Calu3 (cell line): Measurements from ENCODE around the gene HIGD1A. TPM values are rescaled to one million over a fixed set of nuclear protein-coding genes. Genes with fewer than 3 reads are reported as not detected.

Experiments
- BruUV-seq: library from RNA; stranded (reverse); fragments of 400-500 nt; replicated peaks from 2 replicates; lab custom pipeline; 2021; lab: Mats Ljungman, UMichigan
- CTCF ChIA-PET: fragments of 300-600 bp; sonication (Branson Sonifier 250); formaldehyde crosslinking; loops from one replicate; lab custom pipeline; 2022; ENCODE audit warnings: antibody characterized with exemption; lab: Charles Lee
- DNase-seq: peaks from one replicate; pipeline ENCODE4 v3.0.0; 2022
- H3K27ac Mint-ChIP-seq: one replicate; pipeline ENCODE4 v1.8.0; 2022; ENCODE audit warnings: mixed read lengths; ENCODE audit not compliant: unreplicated experiment
- H3K27me3 Mint-ChIP-seq: one replicate; pipeline ENCODE4 v1.8.0; 2022; ENCODE audit warnings: mixed read lengths; ENCODE audit not compliant: unreplicated experiment
- H3K36me3 Mint-ChIP-seq: one replicate; pipeline ENCODE4 v1.8.0; 2022; ENCODE audit warnings: mild to moderate bottlenecking, moderate library complexity, mixed read lengths; ENCODE audit not compliant: insufficient read depth, unreplicated experiment
- H3K4me1 Mint-ChIP-seq: one replicate; pipeline ENCODE4 v1.8.0; 2022; ENCODE audit warnings: mild to moderate bottlenecking, low read depth, mixed read lengths; ENCODE audit not compliant: unreplicated experiment
- H3K4me3 Mint-ChIP-seq: one replicate; pipeline ENCODE4 v1.8.0; 2022; ENCODE audit warnings: mild to moderate bottlenecking, low read depth, moderate library complexity, mixed read lengths; ENCODE audit not compliant: unreplicated experiment
- H3K9me3 Mint-ChIP-seq: one replicate; pipeline ENCODE4 v1.8.0; 2022; ENCODE audit warnings: low read depth, mixed read lengths; ENCODE audit not compliant: unreplicated experiment
- intact Hi-C: fragments of 100-400 bp; cut with micrococcal nuclease; formaldehyde crosslinking; loops from one replicate; pipeline ENCODE4 v1.10.0; 2022; ENCODE audit not compliant: unreplicated experiment
- total RNA-seq: library from RNA; stranded (reverse); gene quantifications from 2 replicates; pipeline ENCODE4 v1.2.3, GENCODE V29; 2022
- TF ChIP-seq, protein P1 (sequence below): fragments of 200-600 bp; IDR thresholded peaks from one replicate; pipeline ENCODE4 v1.8.0; 2022; ENCODE audit warnings: antibody characterized with exemption; ENCODE audit not compliant: unreplicated experiment

Gene HIGD1A
- total RNA-seq, 1 experiment from 2014 or later: 88.1 TPM

DNA sequence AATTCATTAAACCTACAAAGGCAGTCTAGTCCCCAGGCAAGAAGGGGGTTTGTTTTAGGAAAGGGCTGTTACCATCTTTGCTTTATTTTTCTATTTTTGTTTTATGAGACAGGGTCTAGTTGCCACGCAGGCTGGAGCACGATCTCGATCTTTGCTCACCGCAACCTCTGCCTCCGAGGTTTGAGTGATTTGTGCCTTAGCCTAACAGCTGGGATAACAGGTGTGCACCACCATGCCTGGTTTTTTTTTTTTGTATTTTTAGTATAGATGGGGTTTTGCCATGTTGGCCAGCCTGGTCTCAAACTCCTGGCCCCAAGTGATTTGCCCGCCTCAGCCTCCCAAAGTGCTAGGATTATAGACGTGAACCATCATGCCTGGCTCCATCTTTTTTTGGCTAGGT lies 4.9 kb downstream of the HIGD1A start:
- Mint-ChIP-seq H3K9me3 (no peaks in the 10 kb centered on the region), H3K36me3 (peaks cover 24% of the 10 kb centered on the region), H3K27me3 (no peaks in the 10 kb centered on the region), H3K4me1 (no peaks in the 10 kb centered on the region), H3K4me3 (no peak overlapping the region), H3K27ac (no peak overlapping the region)
- intact Hi-C loops: no loop called here
- no peak for DNase-seq
- CTCF ChIA-PET: no interaction called here
- BruUV-seq: no TSS peak
- TF ChIP-seq, protein P1, sequence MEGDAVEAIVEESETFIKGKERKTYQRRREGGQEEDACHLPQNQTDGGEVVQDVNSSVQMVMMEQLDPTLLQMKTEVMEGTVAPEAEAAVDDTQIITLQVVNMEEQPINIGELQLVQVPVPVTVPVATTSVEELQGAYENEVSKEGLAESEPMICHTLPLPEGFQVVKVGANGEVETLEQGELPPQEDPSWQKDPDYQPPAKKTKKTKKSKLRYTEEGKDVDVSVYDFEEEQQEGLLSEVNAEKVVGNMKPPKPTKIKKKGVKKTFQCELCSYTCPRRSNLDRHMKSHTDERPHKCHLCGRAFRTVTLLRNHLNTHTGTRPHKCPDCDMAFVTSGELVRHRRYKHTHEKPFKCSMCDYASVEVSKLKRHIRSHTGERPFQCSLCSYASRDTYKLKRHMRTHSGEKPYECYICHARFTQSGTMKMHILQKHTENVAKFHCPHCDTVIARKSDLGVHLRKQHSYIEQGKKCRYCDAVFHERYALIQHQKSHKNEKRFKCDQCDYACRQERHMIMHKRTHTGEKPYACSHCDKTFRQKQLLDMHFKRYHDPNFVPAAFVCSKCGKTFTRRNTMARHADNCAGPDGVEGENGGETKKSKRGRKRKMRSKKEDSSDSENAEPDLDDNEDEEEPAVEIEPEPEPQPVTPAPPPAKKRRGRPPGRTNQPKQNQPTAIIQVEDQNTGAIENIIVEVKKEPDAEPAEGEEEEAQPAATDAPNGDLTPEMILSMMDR: no peak

DNA sequence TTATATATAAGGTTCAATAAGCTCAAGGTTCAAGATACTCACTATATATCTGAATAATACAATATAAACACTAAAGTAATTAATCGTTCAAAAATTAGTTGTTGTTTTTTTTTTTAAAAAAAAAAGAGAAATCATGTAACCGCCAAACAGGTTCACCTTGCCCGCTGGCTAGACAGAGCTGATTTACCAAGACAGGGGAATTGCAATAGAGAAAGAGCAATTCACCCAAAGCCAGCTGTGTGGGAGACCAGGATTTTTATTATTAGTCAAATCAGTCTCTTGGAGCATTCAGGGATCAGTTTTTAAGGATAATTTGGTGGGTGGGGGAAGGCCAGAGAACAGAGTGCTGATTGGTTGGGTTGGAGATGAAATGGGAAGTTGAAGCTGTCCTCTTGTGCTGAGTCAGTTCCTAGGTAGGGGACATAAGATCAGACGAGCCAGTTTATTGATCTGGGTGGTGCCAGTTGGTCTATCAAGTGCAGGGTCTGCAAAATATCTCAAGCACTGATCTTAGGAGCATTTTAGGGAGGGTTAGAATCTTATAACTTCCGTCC lies 7.9 kb downstream of the HIGD1A start:
- H3K9me3 Mint-ChIP-seq: no peaks in the 10 kb centered on the region

DNA sequence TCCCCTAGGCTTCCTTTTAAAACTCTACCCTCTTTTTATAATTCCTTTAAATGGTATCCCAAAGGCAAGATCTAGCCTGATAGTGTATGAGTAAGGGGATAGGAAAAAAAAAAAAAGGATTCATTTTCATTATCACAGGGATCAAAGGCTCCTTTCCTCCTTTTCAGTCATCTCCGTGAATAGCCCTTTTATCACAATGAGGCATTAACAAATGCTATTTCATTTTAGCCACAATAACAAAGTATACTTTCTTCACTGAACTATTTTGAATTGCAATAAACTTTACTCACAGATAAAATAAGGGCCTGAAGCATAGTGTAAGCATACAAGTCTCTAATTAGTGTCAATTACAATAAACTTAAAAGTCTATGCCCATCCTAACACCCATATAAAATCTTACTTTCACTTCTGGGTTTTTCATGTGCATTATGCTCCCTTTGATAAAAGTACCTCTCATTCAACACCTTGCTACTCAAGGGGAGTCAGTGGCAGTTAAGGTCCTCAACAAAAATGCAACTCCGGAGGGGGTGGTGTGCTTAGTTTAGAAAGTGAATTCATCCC lies 8.6 kb downstream of the HIGD1A start:
- Mint-ChIP-seq H3K4me3 (no peak overlapping the region), H3K4me1 (no peaks in the 10 kb centered on the region), H3K27me3 (no peaks in the 10 kb centered on the region), H3K27ac (no peak overlapping the region), H3K36me3 (peaks cover 26% of the 10 kb centered on the region), H3K9me3 (no peaks in the 10 kb centered on the region)
- no peak for DNase-seq
- CTCF ChIA-PET: no interaction called here
- intact Hi-C loops: no loop called here
- no TSS peak for BruUV-seq
- TF ChIP-seq, protein P1: no peak

More for the DNA sequence above, 7.9 kb downstream of the HIGD1A start:
- no peak overlapping the region for H3K4me3 Mint-ChIP-seq
- intact Hi-C loops: no loop called here
- H3K4me1 Mint-ChIP-seq: no peaks in the 10 kb centered on the region
- no peak for DNase-seq
- TF ChIP-seq, protein P1: no peak
- peaks cover 25% of the 10 kb centered on the region for H3K36me3 Mint-ChIP-seq
- H3K27ac Mint-ChIP-seq: no peak overlapping the region
- no TSS peak for BruUV-seq
- CTCF ChIA-PET: no interaction called here
- H3K27me3 Mint-ChIP-seq: no peaks in the 10 kb centered on the region

DNA sequence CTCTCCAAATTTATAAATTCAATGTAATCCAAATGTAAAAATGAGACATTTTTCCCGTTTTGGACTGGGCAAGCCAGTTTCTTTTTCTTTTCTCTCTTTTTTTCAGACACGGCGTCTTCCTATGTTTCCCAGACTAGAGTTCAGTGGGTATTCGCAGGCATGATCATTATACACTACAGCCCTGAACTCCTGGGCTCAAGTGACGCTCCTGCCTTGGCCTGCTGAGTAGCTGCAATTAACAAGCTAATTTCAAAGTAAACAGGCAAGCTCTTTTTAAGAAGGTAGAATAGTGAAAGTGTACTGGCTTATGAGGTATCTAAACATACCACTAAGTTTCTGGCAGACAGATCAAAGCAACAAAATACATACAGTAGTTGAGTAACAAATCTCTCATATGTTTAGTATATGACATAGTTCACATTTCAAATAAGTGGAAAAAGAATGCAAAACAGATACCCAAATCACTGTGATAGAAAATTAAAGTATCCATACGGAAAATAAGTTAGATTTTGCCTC lies 13.5 kb downstream of the HIGD1A start:
- no peak overlapping the region for H3K4me3 Mint-ChIP-seq
- TF ChIP-seq, protein P1: no peak
- CTCF ChIA-PET: interaction anchor here (0.5 kb wide), 1 partner anchor 9 kb away, joined by 3 read pairs; no protein-coding TSS in a partner anchor
- H3K4me1 Mint-ChIP-seq: no peaks in the 10 kb centered on the region
- BruUV-seq: no TSS peak
- no peaks in the 10 kb centered on the region for H3K27me3 Mint-ChIP-seq
- no peak overlapping the region for H3K27ac Mint-ChIP-seq
- H3K9me3 Mint-ChIP-seq: no peaks in the 10 kb centered on the region
- DNase-seq: no peak
- intact Hi-C loops: no loop called here
- H3K36me3 Mint-ChIP-seq: peaks cover 40% of the 10 kb centered on the region
